IPS-18c (cell line): Measurements from ENCODE around the gene HTRA2.

Experiments used
- H3K4me3 ChIP-seq: 2 replicates; pipeline ENCODE4 v1.7.0; 2013; ENCODE audit warnings: low read depth, mild to moderate bottlenecking, low read length, moderate library complexity; ENCODE audit not compliant: insufficient read depth
- H3K9me3 ChIP-seq: one replicate; pipeline ENCODE4 v1.6.1; 2013; ENCODE audit warnings: mild to moderate bottlenecking, low read length, moderate library complexity; ENCODE audit not compliant: control insufficient read depth, insufficient read depth

Gene HTRA2

GRCh38 chr2:74528600-74529356 is 955 bp upstream of the HTRA2 start:
- H3K9me3 ChIP-seq: peaks cover 4% of the 10 kb centered on the region
- H3K4me3 ChIP-seq: peak overlapping the region; percentile 93

- H3K4me3 ChIP-seq: peak overlapping the region; percentile 84
- H3K9me3 ChIP-seq: peaks cover 4% of the 10 kb centered on the region
Measured at GRCh38 chr2:74530239-74531187, 780 bp downstream of the HTRA2 start.

GRCh38 chr2:74531666-74532065 is 1.9 kb downstream of the HTRA2 start:
- Histone ChIP-seq H3K9me3 (peaks cover under 1% of the 10 kb centered on the region), H3K4me3 (no peak overlapping the region)

- Histone ChIP-seq H3K9me3 (no peaks in the 10 kb centered on the region), H3K4me3 (no peak overlapping the region)
Measured at GRCh38 chr2:74532222-74532621, 2.5 kb downstream of the HTRA2 start.

- Histone ChIP-seq H3K9me3 (no peaks in the 10 kb centered on the region), H3K4me3 (no peak overlapping the region)
Measured at GRCh38 chr2:74533464-74533863, 3.7 kb downstream of the HTRA2 start.

- H3K4me3 ChIP-seq: no peak overlapping the region
Measured at GRCh38 chr2:74534411-74534810, 4.7 kb downstream of the HTRA2 start.

GRCh38 chr2:74535440-74535965 is 5.8 kb downstream of the HTRA2 start:
- H3K9me3 ChIP-seq: no peaks in the 10 kb centered on the region
- no peak overlapping the region for H3K4me3 ChIP-seq

More at GRCh38 chr2:74534411-74534810, 4.7 kb downstream of the HTRA2 start:
- no peaks in the 10 kb centered on the region for H3K9me3 ChIP-seq

- Histone ChIP-seq H3K4me3 (no peak overlapping the region), H3K9me3 (no peaks in the 10 kb centered on the region)
Measured at GRCh38 chr2:74536166-74536950, 6.6 kb downstream of the HTRA2 start.

- H3K9me3 ChIP-seq: no peaks in the 10 kb centered on the region
- no peak overlapping the region for H3K4me3 ChIP-seq
Measured at GRCh38 chr2:74537140-74537539, 7.4 kb downstream of the HTRA2 start.

GRCh38 chr2:74538881-74539339 is 9.2 kb downstream of the HTRA2 start:
- no peak overlapping the region for H3K4me3 ChIP-seq

GRCh38 chr2:74540291-74540690 is 10.6 kb downstream of the HTRA2 start:
- H3K4me3 ChIP-seq: no peak overlapping the region
- no peaks in the 10 kb centered on the region for H3K9me3 ChIP-seq

More at GRCh38 chr2:74538881-74539339, 9.2 kb downstream of the HTRA2 start:
- no peaks in the 10 kb centered on the region for H3K9me3 ChIP-seq

GRCh38 chr2:74542978-74543377 is 13.2 kb downstream of the HTRA2 start:
- Histone ChIP-seq H3K9me3 (no peaks in the 10 kb centered on the region), H3K4me3 (no peak overlapping the region)

GRCh38 chr2:74544634-74545033 is 14.9 kb downstream of the HTRA2 start:
- Histone ChIP-seq H3K4me3 (no peak overlapping the region), H3K9me3 (no peaks in the 10 kb centered on the region)

GRCh38 chr2:74546004-74546403 is 16.3 kb downstream of the HTRA2 start:
- no peak overlapping the region for H3K4me3 ChIP-seq

GRCh38 chr2:74548285-74548899 is 18.7 kb downstream of the HTRA2 start:
- Histone ChIP-seq H3K4me3 (peak overlapping the region; percentile 77), H3K9me3 (no peaks in the 10 kb centered on the region)

More at GRCh38 chr2:74546004-74546403, 16.3 kb downstream of the HTRA2 start:
- H3K9me3 ChIP-seq: no peaks in the 10 kb centered on the region
